NAMALWA (cell line): Measurements from ENCODE around the gene C19orf25.
A peak's percentile ranks its signal among the peaks of the same experiment; 100 is the strongest.

Experiments used
- DNase-seq: peaks from one replicate; pipeline ENCODE4 v3.0.0-alpha.2; 2015; ENCODE audit warnings: low spot score

The C19orf25 gene

DNA sequence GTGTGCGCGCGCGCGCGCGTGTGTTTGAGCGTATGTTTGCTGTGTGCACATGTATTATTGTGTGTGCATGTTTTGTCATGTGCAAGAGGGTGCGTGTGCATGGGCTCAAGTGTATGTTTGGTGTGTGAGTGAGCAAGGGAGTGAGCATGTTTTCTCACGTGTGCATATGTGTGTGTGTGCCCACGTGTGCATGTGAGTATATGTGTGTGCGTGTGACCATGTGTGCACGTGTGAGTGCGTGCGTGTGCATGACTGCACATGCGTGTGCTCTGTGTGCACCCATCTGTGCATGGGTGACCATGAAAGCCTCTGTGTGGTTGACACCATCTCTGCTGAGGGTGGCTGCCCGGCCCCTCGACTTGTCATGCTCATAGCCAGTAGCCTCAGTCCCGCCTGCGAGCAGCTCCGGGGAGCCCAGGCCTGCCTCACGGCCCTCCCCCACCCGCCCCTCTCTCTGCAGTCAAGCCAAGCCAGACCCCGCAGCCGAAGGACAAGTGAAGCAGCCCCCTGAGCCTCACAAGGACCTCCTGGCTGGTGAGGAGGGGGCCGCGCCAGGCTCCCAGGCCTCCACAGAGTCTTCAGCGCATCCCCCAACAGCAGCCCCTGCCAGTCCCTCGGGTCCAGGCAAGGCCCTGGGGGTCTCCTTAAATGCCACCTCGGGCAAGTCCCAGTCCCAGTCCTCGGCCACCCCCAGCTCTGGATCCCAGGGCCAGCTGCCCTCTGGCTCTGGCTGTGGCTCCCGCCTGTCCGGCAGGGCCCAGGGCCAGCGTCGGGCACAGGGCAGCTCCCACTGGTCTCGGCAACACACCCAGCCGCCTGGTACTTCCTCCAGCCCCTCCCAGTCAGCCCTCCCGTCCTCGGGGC lies 17.9 kb upstream of the C19orf25 start:
- no peak for DNase-seq

DNA sequence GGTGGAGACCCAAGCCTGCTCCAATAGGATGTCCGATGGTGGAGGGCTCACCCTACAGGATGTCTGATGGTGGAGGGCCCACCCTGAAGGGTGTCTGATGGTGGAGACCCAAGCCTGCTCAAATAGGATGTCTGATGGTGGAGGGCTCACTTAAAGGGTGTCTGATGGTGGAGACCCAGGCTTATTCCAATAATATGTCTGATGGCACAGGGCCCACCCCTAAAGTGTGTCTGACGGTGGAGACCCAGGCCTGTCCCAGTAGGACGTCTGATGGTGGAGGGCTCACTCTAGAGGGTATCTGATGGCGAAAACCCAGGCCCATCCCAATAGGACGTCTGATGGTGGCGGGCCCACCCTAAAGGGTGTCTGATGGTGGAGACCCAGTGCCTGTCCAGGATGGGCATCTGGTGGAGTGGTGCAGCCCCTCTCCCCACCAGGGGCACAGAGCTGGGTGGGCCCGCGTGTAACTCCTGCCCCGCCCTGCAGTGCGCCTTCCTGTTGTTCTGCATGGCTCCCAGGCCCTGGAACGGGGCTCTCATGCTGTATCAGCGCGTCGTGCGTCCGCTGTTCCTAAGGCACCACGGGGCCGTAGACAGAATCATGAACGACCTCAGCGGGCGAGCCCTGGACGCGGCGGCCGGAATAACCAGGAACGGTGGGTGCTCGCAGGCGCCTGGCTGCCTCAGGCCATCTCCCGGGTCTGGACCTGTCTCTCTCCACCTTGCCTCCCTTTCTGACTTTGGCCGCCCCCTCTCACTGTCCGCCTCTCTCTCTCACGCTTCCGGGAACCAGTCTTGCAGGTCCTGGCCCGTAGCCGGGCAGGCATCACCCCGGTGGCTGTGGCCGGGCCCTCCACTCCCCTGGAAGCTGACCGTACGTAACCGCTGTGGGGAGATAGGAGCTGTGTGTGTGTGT lies 17.0 kb upstream of the C19orf25 start:
- DNase-seq = no peak

DNA sequence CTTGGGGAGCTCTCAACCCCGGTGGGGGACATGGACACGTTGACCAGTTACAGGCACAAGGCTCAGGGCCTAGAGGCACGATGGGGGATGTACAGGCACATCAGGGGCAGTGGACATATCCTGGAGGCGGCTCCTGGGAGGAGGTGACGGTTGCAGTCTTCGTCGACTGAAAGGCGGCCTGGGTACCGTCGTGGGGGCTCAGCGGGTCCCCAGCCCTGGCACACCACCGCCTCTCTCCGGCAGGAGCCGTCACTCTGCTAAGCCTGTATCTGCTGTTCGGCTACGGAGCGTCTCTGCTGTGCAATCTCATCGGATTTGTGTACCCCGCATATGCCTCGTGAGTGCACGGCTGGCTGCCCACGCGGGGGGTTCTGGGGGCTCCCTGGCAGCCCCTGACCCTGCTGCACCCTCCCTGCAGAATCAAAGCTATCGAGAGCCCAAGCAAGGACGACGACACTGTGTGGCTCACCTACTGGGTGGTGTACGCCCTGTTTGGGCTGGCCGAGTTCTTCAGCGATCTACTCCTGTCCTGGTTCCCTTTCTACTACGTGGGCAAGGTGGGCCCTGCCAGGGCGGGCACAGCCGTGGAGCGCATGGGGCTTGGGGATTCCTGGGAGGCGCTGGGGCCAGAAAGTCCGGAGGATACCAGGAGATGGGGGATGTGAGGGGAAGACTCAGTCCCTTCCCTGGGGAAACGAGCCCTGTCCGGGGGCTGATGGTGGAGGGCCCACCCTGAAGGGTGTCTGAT lies 16.2 kb upstream of the C19orf25 start:
- no peak for DNase-seq

DNA sequence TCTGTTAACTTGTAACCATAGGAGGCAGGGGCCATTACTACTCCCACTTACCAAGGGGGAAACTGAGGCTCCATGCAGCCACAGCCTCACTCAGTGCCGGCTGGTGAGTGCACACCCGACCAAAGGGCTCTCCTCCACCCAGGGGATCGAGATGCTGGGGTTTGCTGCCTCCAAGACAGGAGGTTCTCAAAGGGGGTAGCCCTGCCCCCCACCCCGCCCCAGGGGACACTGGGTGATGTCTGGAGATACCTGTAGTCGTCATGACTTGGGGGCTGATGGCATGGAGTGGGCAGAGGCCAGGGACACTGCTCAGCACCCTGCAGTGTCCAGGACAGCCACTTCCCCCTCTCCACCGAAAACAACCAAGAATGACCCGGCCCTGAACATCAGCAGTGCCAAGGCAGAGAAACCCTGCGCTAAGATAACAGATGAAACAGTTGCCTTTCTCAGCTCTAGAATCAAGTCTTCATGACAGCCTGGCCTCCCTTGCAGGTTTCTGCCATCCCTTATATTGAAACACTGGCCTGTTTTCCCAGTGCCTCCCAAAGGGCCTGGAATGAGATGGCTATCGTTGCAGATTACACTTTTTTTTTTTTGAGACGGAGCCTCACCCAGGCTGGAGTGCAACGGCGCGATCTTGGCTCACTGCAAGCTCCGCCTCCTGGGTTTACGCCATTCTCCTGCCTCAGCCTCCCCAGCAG lies 15.2 kb upstream of the C19orf25 start:
- DNase-seq = no peak

DNA sequence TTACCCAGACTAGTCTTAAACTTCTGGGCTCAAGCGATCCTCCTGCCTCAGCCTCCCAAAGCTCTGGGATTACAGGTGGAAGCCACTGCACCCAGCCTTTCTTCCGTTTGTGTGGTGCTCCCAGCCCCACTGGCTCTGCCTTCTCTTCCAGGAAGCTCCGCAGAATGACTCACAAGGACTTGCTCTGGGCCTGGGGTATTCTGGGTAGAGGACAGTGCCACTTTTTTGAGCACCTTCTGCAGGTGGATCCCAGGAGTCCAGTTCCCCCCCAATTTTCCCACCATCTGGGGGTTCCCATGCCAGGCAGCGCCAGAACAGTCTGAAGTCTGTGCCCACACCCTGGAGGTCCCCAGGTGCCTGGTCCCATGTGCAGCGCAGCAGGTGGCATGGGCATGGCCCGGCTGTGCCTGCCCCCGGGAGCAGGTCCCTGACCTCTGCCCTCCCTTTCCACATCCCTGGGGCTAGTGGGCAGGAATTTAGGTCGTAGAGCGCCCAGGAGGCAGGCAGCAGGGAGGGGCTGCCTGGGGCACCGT lies 13.5 kb upstream of the C19orf25 start:
- DNase-seq = no peak

DNA sequence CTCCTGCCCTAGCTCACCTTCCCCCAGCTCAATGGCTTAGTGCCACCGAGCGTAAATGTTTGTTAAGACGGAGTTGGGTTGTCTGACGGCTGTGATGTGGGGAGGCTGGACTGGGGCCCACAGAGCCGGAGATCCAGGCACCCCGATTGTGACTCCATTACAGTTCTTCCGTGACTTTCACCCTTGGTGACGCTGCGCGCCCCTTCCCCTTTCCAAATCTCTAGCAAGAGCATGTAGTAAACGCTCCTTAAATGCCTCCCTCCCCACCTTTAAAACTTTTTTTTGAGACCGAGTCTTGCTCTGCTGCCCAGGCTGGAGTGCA lies 12.8 kb upstream of the C19orf25 start:
- no peak for DNase-seq

DNA sequence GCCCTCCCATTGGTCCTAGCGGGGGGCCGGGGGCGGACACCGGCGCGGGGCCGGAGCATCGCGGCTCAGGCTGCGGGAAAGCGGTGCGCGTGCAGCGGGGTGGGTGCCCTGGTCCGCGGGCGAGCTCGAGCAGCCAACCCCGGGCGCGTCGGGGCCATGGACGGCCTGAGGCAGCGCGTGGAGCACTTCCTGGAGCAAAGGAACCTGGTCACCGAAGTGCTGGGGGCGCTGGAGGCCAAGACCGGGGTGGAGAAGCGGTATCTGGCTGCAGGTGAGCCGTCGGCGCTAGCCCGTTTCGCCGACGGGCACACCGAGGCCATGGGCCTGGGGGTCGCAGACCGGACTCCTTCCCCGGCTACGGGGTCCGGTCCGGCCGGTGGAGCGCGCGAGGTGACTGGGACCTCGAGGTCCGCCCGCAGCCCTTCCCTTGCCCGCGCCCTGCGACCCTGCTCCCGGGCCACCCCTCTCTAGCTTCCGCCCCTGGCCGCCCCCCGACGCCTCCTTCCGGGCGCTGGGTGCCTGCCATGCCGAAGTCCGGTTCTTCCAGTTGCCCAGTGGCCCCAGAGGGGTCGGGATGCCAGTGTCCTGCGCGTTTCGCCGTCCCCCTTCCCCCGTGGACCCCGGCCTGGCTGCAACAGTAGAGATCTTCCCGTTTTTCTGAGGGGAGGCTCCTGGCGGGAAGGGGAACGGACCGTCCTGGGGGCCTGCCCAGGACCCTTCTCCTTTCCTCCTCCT lies 12.3 kb upstream of the C19orf25 start, which contains the start of gene REEP6:
Gene REEP6 (plus strand): TSS at position 68 of the 735 bp plus-strand sequence. CDS start 89 bp downstream, at position 157.
- no peak for DNase-seq

DNA sequence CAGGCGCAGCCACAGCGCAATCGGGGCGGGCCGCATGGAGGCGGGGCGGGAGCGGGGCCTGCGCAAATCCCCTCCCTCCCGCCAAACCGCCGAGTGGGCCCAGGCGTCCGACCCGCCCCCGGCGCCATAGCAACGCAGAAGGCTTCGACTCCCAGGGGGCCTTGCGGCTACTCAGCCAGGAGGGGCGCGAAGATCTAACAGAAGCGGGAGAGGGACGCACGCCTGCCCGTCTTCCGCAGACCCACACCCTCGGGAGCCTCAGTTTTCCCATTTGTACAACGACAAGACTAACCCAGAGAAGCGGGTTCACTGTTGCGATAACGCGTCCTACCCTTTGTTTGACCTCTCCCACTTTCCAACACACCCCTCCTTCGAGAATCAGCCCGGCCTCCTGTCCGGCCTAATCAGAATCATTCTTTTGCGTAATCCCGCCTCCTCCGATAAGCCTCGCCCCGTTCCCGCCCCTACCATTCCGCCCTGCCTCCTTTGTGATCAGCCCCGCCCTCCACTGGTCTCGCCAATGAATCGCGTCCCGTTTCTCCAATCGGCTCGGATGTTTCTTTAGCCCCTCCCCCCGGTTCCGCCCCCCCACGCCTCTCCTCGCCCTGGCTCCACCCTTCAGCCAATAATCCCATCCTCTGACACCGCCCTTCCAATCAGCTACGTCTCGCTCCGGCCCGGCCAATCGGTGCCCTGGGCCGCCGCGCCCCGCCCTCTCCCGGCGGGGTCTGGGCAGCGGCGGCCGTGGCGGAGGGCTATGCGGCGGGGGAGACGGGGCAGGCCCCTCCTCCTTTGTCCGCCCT lies 11.5 kb upstream of the C19orf25 start, which contains the start of gene PCSK4:
Gene PCSK4 (minus strand): TSS at position 40 of the 803 bp plus-strand sequence. CDS start 4 bp downstream, at position 36.
- DNase-seq = peak; percentile 98

DNA sequence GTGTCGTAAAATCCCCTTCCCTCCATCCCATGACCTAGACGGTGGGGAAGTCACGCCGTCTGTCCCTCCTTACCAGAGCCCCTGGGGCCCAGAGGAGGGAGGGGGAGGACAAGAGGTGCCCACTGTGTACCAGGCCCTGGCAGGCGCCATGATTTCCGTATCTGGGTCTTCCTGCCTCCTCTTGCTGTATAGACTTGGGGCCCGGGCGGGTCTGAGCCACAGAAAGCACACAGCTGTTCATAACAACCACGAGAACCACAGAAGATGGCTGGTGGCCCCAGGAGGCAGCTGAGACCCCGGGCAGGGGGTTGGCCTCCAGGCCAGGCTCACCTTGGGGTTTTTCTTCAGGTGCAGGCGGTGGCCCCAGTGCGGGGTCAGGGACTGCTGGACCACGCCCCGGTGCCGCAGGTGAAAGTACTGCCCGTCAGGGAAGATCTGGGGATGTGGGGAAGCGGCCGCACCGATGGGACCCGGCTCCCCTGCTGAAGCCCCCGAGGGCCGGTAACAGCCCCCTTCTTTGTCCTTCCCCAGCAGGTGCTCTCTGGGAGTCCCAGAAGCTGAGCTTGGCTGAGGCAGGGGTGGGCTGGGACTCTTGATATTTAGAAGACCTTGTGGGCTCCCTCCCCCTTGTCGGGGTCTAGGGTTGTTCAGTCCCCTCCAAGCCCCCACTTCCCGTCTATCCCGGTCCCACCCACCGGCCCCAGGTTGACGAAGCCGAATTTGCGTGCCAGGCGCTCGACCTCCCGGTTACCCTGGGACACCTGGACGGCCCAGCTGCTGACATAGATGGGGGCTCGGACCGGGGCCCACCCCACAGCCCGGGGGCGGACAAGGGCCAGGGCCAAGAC lies 10.7 kb upstream of the C19orf25 start:
- no peak for DNase-seq

DNA sequence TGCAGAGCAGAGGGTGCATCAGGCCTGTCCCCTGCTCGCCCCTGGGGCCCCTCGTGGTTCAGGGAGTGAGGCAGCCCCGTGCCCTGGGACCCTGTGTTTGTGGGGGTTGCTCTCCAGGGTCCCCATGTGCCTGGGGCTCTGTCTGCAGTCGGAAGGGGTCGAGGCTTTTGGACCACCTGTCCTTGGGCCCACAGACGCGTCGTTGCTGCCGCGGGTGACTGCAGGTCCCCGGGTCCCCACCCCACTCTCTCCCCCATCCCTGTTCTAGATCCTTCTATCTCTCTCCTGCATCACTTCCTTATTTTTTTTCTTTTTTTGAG lies 9.2 kb upstream of the C19orf25 start:
- no peak for DNase-seq

DNA sequence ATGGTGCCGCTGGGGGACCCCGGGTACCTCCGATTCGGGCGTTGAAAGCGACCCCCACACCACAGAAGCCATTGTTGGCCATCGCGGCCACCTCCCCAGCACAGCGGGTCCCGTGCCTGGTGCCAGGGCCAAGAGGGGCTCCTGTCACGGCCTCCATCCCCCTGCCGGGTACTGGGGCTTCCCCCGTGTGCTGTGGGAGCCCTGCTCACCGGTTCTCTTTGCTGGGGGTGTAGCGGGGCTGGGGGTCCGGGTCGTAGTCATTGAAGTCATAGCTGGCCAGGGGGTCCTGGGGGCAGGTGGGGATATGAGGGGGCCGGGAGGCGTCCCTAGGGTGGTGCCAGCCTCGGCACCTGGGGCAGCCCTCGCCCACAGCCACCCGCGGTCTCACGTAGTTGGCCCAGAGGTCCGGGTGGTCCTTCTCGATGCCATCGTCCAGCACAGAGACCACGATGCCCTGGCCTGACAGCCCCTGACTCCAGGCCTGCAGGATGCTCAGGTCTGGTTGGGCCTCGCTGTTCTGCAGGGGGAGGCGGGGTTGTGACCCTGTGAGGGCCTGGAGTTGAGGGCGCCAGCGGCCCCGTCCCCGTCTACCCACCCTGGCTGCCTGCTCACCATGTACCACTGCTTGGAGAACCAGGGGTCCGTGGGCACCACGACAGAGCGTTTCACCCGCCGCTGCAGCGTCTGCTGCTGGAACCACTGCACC lies 8.7 kb upstream of the C19orf25 start:
- no peak for DNase-seq

DNA sequence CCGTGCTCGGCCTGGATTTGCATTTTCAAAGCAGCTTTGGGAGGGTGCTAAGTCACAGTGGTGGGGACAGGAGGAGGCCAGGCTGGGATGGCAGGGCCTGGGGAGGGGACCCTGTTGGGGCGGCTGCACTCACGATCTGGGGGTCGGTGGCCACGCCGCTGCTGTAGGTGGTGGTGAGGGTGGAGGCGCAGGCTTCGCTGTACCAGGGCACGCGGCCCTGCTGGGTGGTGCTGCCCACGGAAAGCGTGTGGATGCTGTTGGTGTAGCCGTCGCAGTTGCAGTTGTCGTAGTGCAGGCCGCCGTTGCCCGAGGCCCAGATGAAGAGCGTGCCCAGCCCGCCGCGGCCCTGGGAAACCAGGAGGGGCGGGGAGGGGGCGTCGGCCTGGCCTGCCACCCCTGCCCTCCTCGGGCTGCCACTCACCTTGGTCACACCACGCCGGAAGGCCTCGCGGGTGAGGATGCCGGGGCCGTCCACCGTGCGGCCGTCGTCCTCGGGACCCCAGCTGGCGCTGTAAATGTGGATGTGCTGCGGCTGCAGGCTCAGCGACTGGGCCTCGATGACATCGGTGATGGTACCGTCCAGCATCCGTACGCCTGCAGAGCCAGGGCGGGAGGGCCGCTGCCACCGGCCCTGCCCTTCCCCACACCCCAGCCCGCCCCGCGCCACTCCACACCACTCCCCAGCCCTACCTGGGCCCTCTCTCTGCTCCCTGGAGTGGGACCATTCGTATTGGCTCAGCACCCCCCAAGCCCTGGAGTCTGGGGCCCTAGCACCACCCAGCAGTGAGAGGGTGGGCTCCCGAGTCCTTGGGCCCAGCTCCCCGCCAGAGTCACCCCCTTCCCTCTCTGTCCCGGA lies 7.9 kb upstream of the C19orf25 start:
- DNase-seq = no peak

DNA sequence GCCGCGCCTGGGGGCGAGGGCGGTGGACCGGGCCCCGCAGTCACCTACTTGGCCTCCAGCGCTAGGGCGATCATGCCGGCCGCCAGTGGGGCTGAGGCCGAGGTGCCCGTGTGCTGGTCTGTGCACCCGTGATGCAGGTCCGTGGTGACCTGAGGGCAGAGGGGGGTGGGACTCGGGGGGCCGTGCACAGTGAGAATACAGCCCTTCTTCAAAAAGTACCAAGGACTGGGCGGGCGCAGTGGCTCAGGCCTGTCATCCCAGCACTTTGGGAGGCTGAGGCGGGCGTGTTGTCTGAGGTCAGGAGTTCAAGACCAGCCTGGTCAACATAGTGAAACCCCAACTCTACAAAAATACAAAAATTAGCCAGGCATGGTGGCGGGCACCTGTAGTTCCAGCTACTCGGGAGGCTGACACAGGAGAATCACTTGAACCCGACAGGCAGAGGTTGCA lies 5.0 kb upstream of the C19orf25 start:
- DNase-seq = no peak

DNA sequence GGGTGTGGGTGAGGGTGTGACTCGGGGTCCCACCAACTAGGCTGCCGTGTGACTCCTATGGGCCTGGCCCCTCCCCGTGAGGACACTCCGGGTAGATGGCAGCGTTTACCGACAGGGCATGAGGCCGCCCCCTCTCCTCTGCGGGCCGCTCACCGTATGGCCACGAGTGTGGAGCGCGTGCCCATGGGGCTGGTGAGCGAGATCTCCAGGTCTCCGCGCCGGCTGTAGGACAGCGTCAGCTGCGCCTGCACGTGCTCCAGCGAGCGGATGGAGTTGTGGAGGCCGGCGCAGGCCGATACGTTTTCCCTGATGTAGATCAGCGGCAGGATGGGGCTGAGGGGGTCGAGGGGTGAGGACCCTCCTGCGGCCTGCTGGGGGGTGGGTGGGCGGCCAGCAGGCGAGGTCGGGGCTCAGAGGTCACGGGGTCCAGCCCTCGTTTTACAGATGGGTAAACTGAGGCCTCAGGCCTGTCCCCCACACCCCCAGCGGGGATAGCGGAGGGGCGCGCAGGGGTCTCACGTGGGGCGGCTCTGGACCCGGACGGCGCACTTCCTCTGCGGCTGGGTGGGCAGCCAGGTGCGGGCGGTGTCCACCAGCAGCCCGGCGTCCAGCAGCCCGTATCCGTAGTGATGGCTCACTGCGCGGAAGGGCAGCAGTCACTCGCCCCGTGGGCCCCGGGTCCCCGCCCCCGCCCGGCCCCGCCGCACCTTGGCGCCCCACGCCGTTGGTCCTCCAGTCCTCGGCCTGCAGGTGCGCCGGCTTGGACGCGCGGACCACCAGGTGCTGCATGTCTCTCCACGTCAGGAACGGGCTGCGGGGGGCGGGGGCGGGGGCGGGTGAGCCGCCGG lies 4.3 kb upstream of the C19orf25 start:
- no peak for DNase-seq

DNA sequence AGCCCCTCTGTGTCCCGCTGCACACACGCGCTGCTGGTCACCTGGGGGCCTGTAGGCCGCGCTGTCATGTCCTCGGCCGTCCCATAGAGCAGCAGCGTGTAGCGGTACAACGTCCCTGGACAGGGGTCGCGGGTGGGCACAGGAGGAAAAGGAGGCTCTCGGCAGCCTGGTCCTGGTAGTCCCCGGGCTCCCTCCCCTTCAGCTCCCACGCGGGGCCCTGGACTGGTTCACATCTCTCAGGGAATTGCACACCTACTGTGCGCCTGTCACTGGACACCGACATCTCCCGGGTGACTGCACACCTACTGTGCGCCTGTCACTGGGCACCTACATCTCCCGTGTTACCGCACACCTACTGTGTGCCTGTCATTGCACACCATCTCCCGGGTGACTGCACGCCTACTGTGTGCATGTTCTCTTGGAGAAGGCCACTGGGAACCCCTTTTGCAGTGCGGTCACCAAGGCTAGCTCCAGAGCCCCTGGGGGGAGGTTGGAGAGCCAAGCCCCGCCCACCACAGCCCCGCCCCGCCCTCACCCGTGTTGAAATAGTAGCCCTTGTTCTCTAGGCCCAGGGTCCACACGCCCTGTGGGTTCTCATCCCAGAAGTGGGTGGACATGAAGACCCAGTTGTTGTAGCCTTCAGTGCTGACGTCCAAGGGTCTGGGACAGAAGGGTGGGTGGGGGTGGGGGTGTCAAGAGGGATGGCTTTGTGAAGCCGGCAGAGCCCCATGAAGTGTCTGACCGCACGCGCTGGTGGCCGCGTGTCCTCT lies 3.5 kb upstream of the C19orf25 start:
- no peak for DNase-seq
